Measurements from ENCODE around the gene FBXO8. TPM values are rescaled to one million over a fixed set of nuclear protein-coding genes. Genes with fewer than 3 reads are reported as not detected.
"Not testable (repeated sequence)": the region's sequence is repeated elsewhere in the genome, so short reads cannot be mapped to it uniquely, and the experiment has no call there.

The FBXO8 gene
- total and polyA plus RNA-seq, 2 donors, result 25.6 to 33.0 TPM

DNA sequence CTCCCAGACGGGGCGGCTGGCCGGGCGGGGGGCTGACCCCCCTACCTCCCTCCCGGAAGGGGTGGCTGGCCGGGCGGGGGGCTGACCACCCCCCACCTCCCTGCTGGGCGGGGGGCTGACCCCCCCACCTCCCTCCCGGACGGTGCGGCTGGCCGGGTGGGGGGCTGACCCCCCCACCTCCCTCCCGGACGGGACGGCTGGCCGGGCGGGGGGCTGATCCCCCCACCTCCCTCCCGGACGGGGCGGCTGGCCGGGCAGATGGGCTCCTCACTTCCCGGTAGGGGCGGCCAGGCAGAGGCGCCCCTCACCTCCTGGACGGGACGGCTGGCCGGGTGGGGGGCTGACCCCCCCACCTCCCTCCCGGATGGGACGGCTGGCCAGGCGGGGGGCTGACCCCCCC, 11.2 kb upstream of the FBXO8 start:
- H3K27me3 ChIP-seq (ENCODE audit: control insufficient read depth in 2 of 2, insufficient read depth in 1 of 2, low read length in 1 of 2); H3K27ac ChIP-seq (ENCODE audit: low read depth in 1 of 2, low read length in 1 of 2); H3K4me3 ChIP-seq (ENCODE audit: low read length in 2 of 2); DNase-seq (ENCODE audit: low read depth in 6 of 9, low spot score in 9 of 9); H3K36me3 ChIP-seq (ENCODE audit: control insufficient read depth in 2 of 2, insufficient read depth in 2 of 2, low read length in 1 of 2); H3K4me1 ChIP-seq (ENCODE audit: control insufficient read depth in 2 of 2, insufficient read depth in 2 of 2, low read length in 2 of 2): not testable (repeated sequence)
- H3K9me3 ChIP-seq (ENCODE audit: control insufficient read depth in 2 of 2, insufficient read depth in 1 of 2, low read length in 1 of 2), result peaks cover 0 to 12% of the 10 kb centered on the region in 2 donors
- WGBS, result 97% methylated on average over 30 of the region's 30 CpGs

DNA sequence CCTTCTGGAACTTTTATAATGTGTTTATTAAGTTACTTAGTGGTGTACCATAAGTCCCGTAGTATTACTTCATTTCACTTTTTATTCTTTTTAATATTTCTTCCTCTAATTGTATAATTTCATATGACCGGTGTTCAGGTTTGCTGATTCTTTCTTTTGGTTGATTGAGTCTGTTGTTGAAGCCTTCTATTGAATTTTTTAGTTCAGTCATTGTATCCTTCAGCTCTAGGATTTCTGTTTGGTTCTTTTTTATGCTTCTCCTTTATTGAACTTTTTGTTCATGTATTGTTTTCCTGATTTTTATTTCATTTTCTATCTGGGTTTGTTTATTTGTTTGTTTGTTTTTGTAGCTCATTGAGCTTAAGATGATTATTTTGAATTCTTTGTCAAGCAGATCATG, 9.0 kb upstream of the FBXO8 start:
- WGBS, result 100% methylated on average over 2 of the region's 2 CpGs
- Histone ChIP-seq H3K27me3 (ENCODE audit: control insufficient read depth in 2 of 2, insufficient read depth in 1 of 2, low read length in 1 of 2) (no peaks in the 10 kb centered on the region), H3K9me3 (ENCODE audit: control insufficient read depth in 2 of 2, insufficient read depth in 1 of 2, low read length in 1 of 2) (peaks cover 0 to 12% of the 10 kb centered on the region in 2 donors), H3K36me3 (ENCODE audit: control insufficient read depth in 2 of 2, insufficient read depth in 2 of 2, low read length in 1 of 2) (peaks cover 5 to 8% of the 10 kb centered on the region in 2 donors), H3K4me1 (ENCODE audit: control insufficient read depth in 2 of 2, insufficient read depth in 2 of 2, low read length in 2 of 2) (no peaks in the 10 kb centered on the region), H3K4me3 (ENCODE audit: low read length in 2 of 2) (no peak overlapping the region), H3K27ac (ENCODE audit: low read depth in 1 of 2, low read length in 1 of 2) (no peak overlapping the region)
- DNase-seq (ENCODE audit: low read depth in 6 of 9, low spot score in 9 of 9), result no peak

DNA sequence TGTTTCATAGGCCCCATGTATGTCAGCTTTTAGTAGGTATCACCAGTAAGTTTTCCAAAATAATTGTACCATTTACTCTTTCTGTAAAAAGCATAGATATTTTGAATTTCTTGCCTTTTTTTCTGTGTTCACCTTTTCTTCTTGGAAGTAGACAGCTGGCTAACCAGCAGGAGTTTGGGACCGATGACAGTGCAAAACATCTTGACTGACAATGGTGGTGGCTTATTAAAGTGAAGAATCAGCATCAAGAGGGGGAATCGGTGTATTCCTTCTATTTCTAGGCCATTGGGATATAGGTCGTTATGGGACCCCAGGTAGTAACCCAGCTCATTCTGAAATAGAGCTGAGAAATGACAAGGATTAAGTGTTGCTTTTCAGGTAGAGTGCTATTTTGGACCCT, 3.4 kb upstream of the FBXO8 start:
- no peak for DNase-seq (ENCODE audit: low read depth in 6 of 9, low spot score in 9 of 9)
- over 99% methylated on average over 3 of the region's 3 CpGs for WGBS
- no peak overlapping the region for H3K27ac ChIP-seq (ENCODE audit: low read depth in 1 of 2, low read length in 1 of 2)
- peaks cover 0 to 3% of the 10 kb centered on the region in 2 donors for H3K36me3 ChIP-seq (ENCODE audit: control insufficient read depth in 2 of 2, insufficient read depth in 2 of 2, low read length in 1 of 2)
- H3K9me3 ChIP-seq (ENCODE audit: control insufficient read depth in 2 of 2, insufficient read depth in 1 of 2, low read length in 1 of 2), result peaks cover 0 to 3% of the 10 kb centered on the region in 2 donors
- no peaks in the 10 kb centered on the region for H3K27me3 ChIP-seq (ENCODE audit: control insufficient read depth in 2 of 2, insufficient read depth in 1 of 2, low read length in 1 of 2)
- peaks cover 0 to 8% of the 10 kb centered on the region in 2 donors for H3K4me1 ChIP-seq (ENCODE audit: control insufficient read depth in 2 of 2, insufficient read depth in 2 of 2, low read length in 2 of 2)
- no peak overlapping the region for H3K4me3 ChIP-seq (ENCODE audit: low read length in 2 of 2)

GRCh38 chr4:174284487-174284886, 1.0 kb upstream of the FBXO8 start:
- peak overlapping the region; percentile 80 to 87 for H3K4me3 ChIP-seq (ENCODE audit: low read length in 2 of 2)
- 20% methylated on average over 6 of the region's 6 CpGs for WGBS
- no peaks in the 10 kb centered on the region for H3K27me3 ChIP-seq (ENCODE audit: control insufficient read depth in 2 of 2, insufficient read depth in 1 of 2, low read length in 1 of 2)
- no peaks in the 10 kb centered on the region for H3K9me3 ChIP-seq (ENCODE audit: control insufficient read depth in 2 of 2, insufficient read depth in 1 of 2, low read length in 1 of 2)
- peak in 1 of 9 donors; percentile 9 for DNase-seq (ENCODE audit: low read depth in 6 of 9, low spot score in 9 of 9)
- peaks cover 0 to 10% of the 10 kb centered on the region in 2 donors for H3K36me3 ChIP-seq (ENCODE audit: control insufficient read depth in 2 of 2, insufficient read depth in 2 of 2, low read length in 1 of 2)
- peaks cover 0 to 8% of the 10 kb centered on the region in 2 donors for H3K4me1 ChIP-seq (ENCODE audit: control insufficient read depth in 2 of 2, insufficient read depth in 2 of 2, low read length in 2 of 2)
- peak overlapping the region in 1 of 2 donors; percentile 98 for H3K27ac ChIP-seq (ENCODE audit: low read depth in 1 of 2, low read length in 1 of 2)

DNA sequence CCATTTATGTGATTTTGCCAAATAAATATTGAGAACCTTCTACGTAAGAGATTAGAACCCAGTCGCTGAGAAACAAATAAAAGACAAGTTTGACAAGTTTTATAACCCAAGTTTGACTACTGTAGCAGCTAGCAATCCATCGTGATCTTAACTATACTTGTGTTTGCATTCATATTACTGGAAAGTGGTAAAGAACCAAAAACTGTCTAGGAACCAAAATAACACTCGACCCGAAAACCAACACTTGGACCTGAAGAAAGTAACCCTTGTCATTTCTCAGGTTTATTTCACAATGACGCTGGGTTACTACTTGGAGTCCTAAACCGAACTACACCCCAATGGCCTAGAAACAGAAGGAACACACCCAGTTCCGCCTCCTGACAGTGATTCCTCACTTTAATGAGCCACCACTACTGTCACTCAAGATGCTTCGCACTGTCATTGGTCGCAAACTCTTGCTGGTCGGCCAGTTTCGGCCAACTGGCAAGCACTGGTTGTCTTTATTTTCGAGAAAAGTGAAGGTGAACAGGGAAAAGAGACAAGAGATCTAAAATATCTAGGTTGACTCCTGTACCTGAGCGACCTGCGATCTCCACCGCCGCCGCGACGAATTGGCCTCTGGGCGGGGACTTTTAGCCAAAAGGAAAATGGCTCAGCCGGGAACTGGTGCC, 496 bp downstream of the FBXO8 start:
- H3K4me1 ChIP-seq (ENCODE audit: control insufficient read depth in 2 of 2, insufficient read depth in 2 of 2, low read length in 2 of 2), result peaks cover 0 to 8% of the 10 kb centered on the region in 2 donors
- peak; percentile 72 to 95 (median 82) for DNase-seq (ENCODE audit: low read depth in 6 of 9, low spot score in 9 of 9)

DNA sequence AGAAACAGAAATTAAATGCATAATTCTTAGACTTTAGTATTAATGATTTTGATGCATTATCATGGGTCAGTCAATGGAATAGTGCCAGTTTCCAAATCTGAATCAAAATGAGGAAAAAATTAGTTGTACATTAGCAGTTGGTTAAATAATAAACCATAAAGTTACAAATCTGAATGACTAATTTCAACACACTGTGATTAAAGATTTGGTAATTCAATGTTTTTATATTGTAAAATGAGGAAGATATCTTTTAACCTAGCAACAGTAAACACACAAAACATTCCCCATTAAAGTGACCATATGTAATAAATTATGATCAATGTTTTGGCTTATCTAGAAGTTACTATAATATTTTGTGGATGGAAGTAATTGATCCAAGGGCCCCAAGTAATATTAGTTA, 1.6 kb downstream of the FBXO8 start:
- Histone ChIP-seq H3K36me3 (ENCODE audit: control insufficient read depth in 2 of 2, insufficient read depth in 2 of 2, low read length in 1 of 2) (peaks cover 0 to 9% of the 10 kb centered on the region in 2 donors), H3K4me3 (ENCODE audit: low read length in 2 of 2) (no peak overlapping the region)

More for the DNA sequence above, 496 bp downstream of the FBXO8 start:
- H3K36me3 ChIP-seq (ENCODE audit: control insufficient read depth in 2 of 2, insufficient read depth in 2 of 2, low read length in 1 of 2), result peaks cover 0 to 10% of the 10 kb centered on the region in 2 donors
- peak overlapping the region; percentile 98 to 99 for H3K27ac ChIP-seq (ENCODE audit: low read depth in 1 of 2, low read length in 1 of 2)
- no peaks in the 10 kb centered on the region for H3K27me3 ChIP-seq (ENCODE audit: control insufficient read depth in 2 of 2, insufficient read depth in 1 of 2, low read length in 1 of 2)
- peak overlapping the region; percentile 80 to 87 for H3K4me3 ChIP-seq (ENCODE audit: low read length in 2 of 2)
- WGBS, result 2% methylated on average over 22 of the region's 22 CpGs
- H3K9me3 ChIP-seq (ENCODE audit: control insufficient read depth in 2 of 2, insufficient read depth in 1 of 2, low read length in 1 of 2), result no peaks in the 10 kb centered on the region

GRCh38 chr4:174281182-174281737, 2.2 kb downstream of the FBXO8 start:
- H3K4me3 ChIP-seq (ENCODE audit: low read length in 2 of 2), result no peak overlapping the region
- H3K36me3 ChIP-seq (ENCODE audit: control insufficient read depth in 2 of 2, insufficient read depth in 2 of 2, low read length in 1 of 2), result peaks cover 0 to 7% of the 10 kb centered on the region in 2 donors
- H3K27ac ChIP-seq (ENCODE audit: low read depth in 1 of 2, low read length in 1 of 2), result no peak overlapping the region
- DNase-seq (ENCODE audit: low read depth in 6 of 9, low spot score in 9 of 9), result no peak
- peaks cover 0 to 8% of the 10 kb centered on the region in 2 donors for H3K4me1 ChIP-seq (ENCODE audit: control insufficient read depth in 2 of 2, insufficient read depth in 2 of 2, low read length in 2 of 2)
- 97% methylated on average over 5 of the region's 5 CpGs for WGBS
- H3K9me3 ChIP-seq (ENCODE audit: control insufficient read depth in 2 of 2, insufficient read depth in 1 of 2, low read length in 1 of 2), result no peaks in the 10 kb centered on the region
- H3K27me3 ChIP-seq (ENCODE audit: control insufficient read depth in 2 of 2, insufficient read depth in 1 of 2, low read length in 1 of 2), result no peaks in the 10 kb centered on the region

More for the DNA sequence above, 1.6 kb downstream of the FBXO8 start:
- DNase-seq (ENCODE audit: low read depth in 6 of 9, low spot score in 9 of 9), result no peak
- Histone ChIP-seq H3K4me1 (ENCODE audit: control insufficient read depth in 2 of 2, insufficient read depth in 2 of 2, low read length in 2 of 2) (peaks cover 0 to 8% of the 10 kb centered on the region in 2 donors), H3K27ac (ENCODE audit: low read depth in 1 of 2, low read length in 1 of 2) (no peak overlapping the region), H3K27me3 (ENCODE audit: control insufficient read depth in 2 of 2, insufficient read depth in 1 of 2, low read length in 1 of 2) (no peaks in the 10 kb centered on the region), H3K9me3 (ENCODE audit: control insufficient read depth in 2 of 2, insufficient read depth in 1 of 2, low read length in 1 of 2) (no peaks in the 10 kb centered on the region)

- H3K27me3 ChIP-seq (ENCODE audit: control insufficient read depth in 2 of 2, insufficient read depth in 1 of 2, low read length in 1 of 2), result no peaks in the 10 kb centered on the region
- peaks cover 0 to 7% of the 10 kb centered on the region in 2 donors for H3K36me3 ChIP-seq (ENCODE audit: control insufficient read depth in 2 of 2, insufficient read depth in 2 of 2, low read length in 1 of 2)
- H3K9me3 ChIP-seq (ENCODE audit: control insufficient read depth in 2 of 2, insufficient read depth in 1 of 2, low read length in 1 of 2), result no peaks in the 10 kb centered on the region
- WGBS, result 96% methylated on average over 3 of the region's 3 CpGs
- DNase-seq (ENCODE audit: low read depth in 6 of 9, low spot score in 9 of 9), result no peak
- H3K4me1 ChIP-seq (ENCODE audit: control insufficient read depth in 2 of 2, insufficient read depth in 2 of 2, low read length in 2 of 2), result peaks cover 0 to 4% of the 10 kb centered on the region in 2 donors
- H3K27ac ChIP-seq (ENCODE audit: low read depth in 1 of 2, low read length in 1 of 2), result no peak overlapping the region
- H3K4me3 ChIP-seq (ENCODE audit: low read length in 2 of 2), result no peak overlapping the region
These were observed 3.9 kb downstream of the FBXO8 start for GRCh38 chr4:174279433-174280155.

- H3K9me3 ChIP-seq (ENCODE audit: control insufficient read depth in 2 of 2, insufficient read depth in 1 of 2, low read length in 1 of 2), result no peaks in the 10 kb centered on the region
- H3K36me3 ChIP-seq (ENCODE audit: control insufficient read depth in 2 of 2, insufficient read depth in 2 of 2, low read length in 1 of 2), result peaks cover 0 to 7% of the 10 kb centered on the region in 2 donors
- no peak overlapping the region for H3K4me3 ChIP-seq (ENCODE audit: low read length in 2 of 2)
- no peak for DNase-seq (ENCODE audit: low read depth in 6 of 9, low spot score in 9 of 9)
- no peak overlapping the region for H3K27ac ChIP-seq (ENCODE audit: low read depth in 1 of 2, low read length in 1 of 2)
- no peaks in the 10 kb centered on the region for H3K4me1 ChIP-seq (ENCODE audit: control insufficient read depth in 2 of 2, insufficient read depth in 2 of 2, low read length in 2 of 2)
- H3K27me3 ChIP-seq (ENCODE audit: control insufficient read depth in 2 of 2, insufficient read depth in 1 of 2, low read length in 1 of 2), result no peaks in the 10 kb centered on the region
These were observed 5.0 kb downstream of the FBXO8 start for GRCh38 chr4:174278467-174278866.
